Suprapubic skin (tissue), 3 donors: Measurements from ENCODE around the gene PHF20.

Experiments
- CTCF ChIP-seq, 2 donors: fragments of 200-600 bp in 1 of 2; fragments of 450-650 bp in 1 of 2; sonication (generic) in 1 of 2; IDR thresholded peaks; one replicate each; pipeline ENCODE4 v1.5.1; 2016 to 2019; ENCODE audit warnings: antibody characterized with exemption in 2 of 2, mild to moderate bottlenecking in 1 of 2, moderate library complexity in 1 of 2
- POLR2A ChIP-seq, 2 donors: fragments of 450-650 bp; IDR thresholded peaks; one replicate each; pipeline ENCODE4 v1.6.1; 2017; ENCODE audit warnings: antibody characterized with exemption in 2 of 2, mild to moderate bottlenecking in 2 of 2, moderate library complexity in 2 of 2

GRCh38 chr20:35909796-35910195 lies 138.0 kb downstream of the PHF20 start:
- TF ChIP-seq POLR2A (IDR thresholded peaks at IDR 0.05) (no peak), CTCF (IDR thresholded peaks at IDR 0.05) (no peak)
